Measurements from ENCODE around the gene KLK5. TPM values are rescaled to one million over a fixed set of nuclear protein-coding genes. Genes with fewer than 3 reads are reported as not detected.

Gene KLK5
- total and polyA plus RNA-seq, 4 donors = not detected

DNA sequence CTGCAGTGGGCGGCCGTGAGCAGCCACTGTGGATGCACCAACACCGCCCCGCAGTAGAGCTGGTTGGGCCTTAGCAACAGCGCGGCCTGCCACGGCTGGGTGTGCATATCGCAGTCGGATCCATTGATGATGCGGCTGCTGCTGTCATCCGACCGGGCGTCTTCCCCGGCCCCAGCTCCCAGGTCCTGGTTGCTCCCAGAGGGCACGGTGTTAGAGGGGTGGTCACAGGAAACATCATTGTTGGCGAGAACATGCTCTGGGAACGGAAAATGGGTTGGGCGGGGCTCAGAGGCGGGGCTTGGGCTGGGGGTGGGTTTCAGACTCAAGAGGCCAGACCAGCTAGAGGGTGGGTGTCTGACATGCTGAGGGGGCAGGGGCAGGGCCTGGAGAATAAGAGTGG lies 3.0 kb downstream of the KLK5 start:
- Histone ChIP-seq H3K9ac (ENCODE audit: low read depth in 1 of 2, low read length in 2 of 2) (no peak overlapping the region), H3K27ac (ENCODE audit: low read depth in 1 of 2, low read length in 2 of 2) (no peak overlapping the region), H3K4me1 (ENCODE audit: control insufficient read depth in 4 of 4, insufficient read depth in 4 of 4, low read length in 3 of 4) (no peaks in the 10 kb centered on the region), H3K36me3 (ENCODE audit: control insufficient read depth in 4 of 4, insufficient read depth in 3 of 4, low read depth in 1 of 4, low read length in 3 of 4) (no peaks in the 10 kb centered on the region), H3K4me3 (ENCODE audit: low read depth in 1 of 3, low read length in 3 of 3) (no peak overlapping the region), H3K27me3 (ENCODE audit: control insufficient read depth in 4 of 4, insufficient read depth in 4 of 4, low read length in 3 of 4) (peaks cover 0 to 7% (median 1%) of the 10 kb centered on the region in 4 donors), H3K9me3 (ENCODE audit: control insufficient read depth in 4 of 4, low read length in 3 of 4) (no peaks in the 10 kb centered on the region)
- WGBS = 68% methylated on average over 19 of the region's 19 CpGs
- DNase-seq (ENCODE audit: low spot score) = no peak
- TF ChIP-seq GABPA (IDR thresholded peaks at IDR 0.05 in 1 of 2, conservative IDR thresholded peaks at IDR 0.05 in 1 of 2) = no peak
- TF ChIP-seq FOXA1 (IDR thresholded peaks at IDR 0.05) = no peak
- no peak for TF ChIP-seq TAF1 (conservative IDR thresholded peaks at IDR 0.05)
- TF ChIP-seq YY1 (IDR thresholded peaks at IDR 0.05) = no peak
- TF ChIP-seq, protein P1, sequence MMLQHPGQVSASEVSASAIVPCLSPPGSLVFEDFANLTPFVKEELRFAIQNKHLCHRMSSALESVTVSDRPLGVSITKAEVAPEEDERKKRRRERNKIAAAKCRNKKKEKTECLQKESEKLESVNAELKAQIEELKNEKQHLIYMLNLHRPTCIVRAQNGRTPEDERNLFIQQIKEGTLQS (IDR thresholded peaks at IDR 0.05) = no peak
- TF ChIP-seq RXRA (IDR thresholded peaks at IDR 0.05) = no peak
- TF ChIP-seq FOXA2 (IDR thresholded peaks at IDR 0.05) = no peak
- TF ChIP-seq, protein P2, sequence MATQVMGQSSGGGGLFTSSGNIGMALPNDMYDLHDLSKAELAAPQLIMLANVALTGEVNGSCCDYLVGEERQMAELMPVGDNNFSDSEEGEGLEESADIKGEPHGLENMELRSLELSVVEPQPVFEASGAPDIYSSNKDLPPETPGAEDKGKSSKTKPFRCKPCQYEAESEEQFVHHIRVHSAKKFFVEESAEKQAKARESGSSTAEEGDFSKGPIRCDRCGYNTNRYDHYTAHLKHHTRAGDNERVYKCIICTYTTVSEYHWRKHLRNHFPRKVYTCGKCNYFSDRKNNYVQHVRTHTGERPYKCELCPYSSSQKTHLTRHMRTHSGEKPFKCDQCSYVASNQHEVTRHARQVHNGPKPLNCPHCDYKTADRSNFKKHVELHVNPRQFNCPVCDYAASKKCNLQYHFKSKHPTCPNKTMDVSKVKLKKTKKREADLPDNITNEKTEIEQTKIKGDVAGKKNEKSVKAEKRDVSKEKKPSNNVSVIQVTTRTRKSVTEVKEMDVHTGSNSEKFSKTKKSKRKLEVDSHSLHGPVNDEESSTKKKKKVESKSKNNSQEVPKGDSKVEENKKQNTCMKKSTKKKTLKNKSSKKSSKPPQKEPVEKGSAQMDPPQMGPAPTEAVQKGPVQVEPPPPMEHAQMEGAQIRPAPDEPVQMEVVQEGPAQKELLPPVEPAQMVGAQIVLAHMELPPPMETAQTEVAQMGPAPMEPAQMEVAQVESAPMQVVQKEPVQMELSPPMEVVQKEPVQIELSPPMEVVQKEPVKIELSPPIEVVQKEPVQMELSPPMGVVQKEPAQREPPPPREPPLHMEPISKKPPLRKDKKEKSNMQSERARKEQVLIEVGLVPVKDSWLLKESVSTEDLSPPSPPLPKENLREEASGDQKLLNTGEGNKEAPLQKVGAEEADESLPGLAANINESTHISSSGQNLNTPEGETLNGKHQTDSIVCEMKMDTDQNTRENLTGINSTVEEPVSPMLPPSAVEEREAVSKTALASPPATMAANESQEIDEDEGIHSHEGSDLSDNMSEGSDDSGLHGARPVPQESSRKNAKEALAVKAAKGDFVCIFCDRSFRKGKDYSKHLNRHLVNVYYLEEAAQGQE (IDR thresholded peaks at IDR 0.05) = no peak
- no peak for TF ChIP-seq HNF4G (IDR thresholded peaks at IDR 0.05)
- no peak for TF ChIP-seq HNF4A (conservative IDR thresholded peaks at IDR 0.05)
- no peak for TF ChIP-seq RAD21 (IDR thresholded peaks at IDR 0.05)

DNA sequence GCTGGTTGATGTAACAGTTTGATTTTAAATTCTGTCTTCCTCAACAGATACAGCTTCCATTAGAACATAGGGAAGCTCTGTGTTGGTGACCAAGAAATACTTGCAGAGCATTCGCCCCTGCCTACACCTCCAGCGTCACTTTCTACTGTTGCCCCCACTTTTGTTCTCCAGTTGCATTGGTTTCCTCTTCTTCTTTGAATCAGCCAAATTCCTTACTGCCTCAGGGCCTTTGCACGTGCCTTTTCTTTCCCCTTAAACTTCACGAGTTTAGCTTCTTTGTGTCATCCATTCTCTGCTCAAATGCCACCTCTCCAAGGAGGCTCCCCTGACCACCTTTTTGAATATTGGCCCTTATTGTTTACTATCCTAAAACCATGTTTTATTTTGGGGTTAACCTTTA lies 5.7 kb downstream of the KLK5 start:
- no peak overlapping the region for H3K27ac ChIP-seq (ENCODE audit: low read depth in 1 of 2, low read length in 2 of 2)
- 65% methylated on average over 4 of the region's 4 CpGs for WGBS
- no peaks in the 10 kb centered on the region for H3K9me3 ChIP-seq (ENCODE audit: control insufficient read depth in 4 of 4, low read length in 3 of 4)
- no peak for TF ChIP-seq FOXA1 (IDR thresholded peaks at IDR 0.05)
- H3K27me3 ChIP-seq (ENCODE audit: control insufficient read depth in 4 of 4, insufficient read depth in 4 of 4, low read length in 3 of 4) = peaks cover 0 to 4% (median 1%) of the 10 kb centered on the region in 4 donors
- no peak for DNase-seq (ENCODE audit: low spot score)
- no peaks in the 10 kb centered on the region for H3K36me3 ChIP-seq (ENCODE audit: control insufficient read depth in 4 of 4, insufficient read depth in 3 of 4, low read depth in 1 of 4, low read length in 3 of 4)
- H3K9ac ChIP-seq (ENCODE audit: low read depth in 1 of 2, low read length in 2 of 2) = no peak overlapping the region
- H3K4me3 ChIP-seq (ENCODE audit: low read depth in 1 of 3, low read length in 3 of 3) = no peak overlapping the region
- no peaks in the 10 kb centered on the region for H3K4me1 ChIP-seq (ENCODE audit: control insufficient read depth in 4 of 4, insufficient read depth in 4 of 4, low read length in 3 of 4)

DNA sequence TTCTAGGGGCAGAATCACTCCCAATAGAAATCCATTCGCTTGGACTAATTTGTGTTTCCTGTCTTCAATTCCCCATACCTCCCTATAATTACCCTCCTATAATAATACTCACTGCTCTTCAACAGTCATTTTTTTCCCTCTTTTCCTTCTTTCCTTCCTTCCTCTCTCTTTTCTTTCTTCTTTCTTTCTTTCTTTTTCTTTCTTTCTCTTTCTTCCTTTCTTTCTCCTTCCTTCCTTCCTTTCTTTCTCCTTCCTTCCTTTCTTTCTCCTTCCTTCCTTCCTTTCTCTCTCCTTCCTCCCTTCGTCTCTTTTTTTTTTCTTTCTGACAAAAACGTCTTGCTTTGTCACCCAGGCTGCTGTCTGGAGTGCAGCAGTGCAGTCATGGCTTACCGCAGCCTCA lies 8.0 kb downstream of the KLK5 start:
- TF ChIP-seq GABPA (IDR thresholded peaks at IDR 0.05 in 1 of 2, conservative IDR thresholded peaks at IDR 0.05 in 1 of 2) (no peak), RXRA (IDR thresholded peaks at IDR 0.05) (no peak), YY1 (IDR thresholded peaks at IDR 0.05) (no peak), RAD21 (IDR thresholded peaks at IDR 0.05) (no peak), NR2F2 (IDR thresholded peaks at IDR 0.05) (no peak), JUND (IDR thresholded peaks at IDR 0.05) (no peak), SP1 (IDR thresholded peaks at IDR 0.05) (no peak), HNF4G (IDR thresholded peaks at IDR 0.05) (no peak)
- TF ChIP-seq, protein P3, sequence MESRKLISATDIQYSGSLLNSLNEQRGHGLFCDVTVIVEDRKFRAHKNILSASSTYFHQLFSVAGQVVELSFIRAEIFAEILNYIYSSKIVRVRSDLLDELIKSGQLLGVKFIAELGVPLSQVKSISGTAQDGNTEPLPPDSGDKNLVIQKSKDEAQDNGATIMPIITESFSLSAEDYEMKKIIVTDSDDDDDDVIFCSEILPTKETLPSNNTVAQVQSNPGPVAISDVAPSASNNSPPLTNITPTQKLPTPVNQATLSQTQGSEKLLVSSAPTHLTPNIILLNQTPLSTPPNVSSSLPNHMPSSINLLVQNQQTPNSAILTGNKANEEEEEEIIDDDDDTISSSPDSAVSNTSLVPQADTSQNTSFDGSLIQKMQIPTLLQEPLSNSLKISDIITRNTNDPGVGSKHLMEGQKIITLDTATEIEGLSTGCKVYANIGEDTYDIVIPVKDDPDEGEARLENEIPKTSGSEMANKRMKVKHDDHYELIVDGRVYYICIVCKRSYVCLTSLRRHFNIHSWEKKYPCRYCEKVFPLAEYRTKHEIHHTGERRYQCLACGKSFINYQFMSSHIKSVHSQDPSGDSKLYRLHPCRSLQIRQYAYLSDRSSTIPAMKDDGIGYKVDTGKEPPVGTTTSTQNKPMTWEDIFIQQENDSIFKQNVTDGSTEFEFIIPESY (IDR thresholded peaks at IDR 0.05) = no peak
- TF ChIP-seq, protein P2 (IDR thresholded peaks at IDR 0.05) = no peak
- TF ChIP-seq, protein P4, sequence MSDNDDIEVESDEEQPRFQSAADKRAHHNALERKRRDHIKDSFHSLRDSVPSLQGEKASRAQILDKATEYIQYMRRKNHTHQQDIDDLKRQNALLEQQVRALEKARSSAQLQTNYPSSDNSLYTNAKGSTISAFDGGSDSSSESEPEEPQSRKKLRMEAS (IDR thresholded peaks at IDR 0.05) = no peak
- H3K4me3 ChIP-seq (ENCODE audit: low read depth in 1 of 3, low read length in 3 of 3) = no peak overlapping the region
- no peak overlapping the region for H3K9ac ChIP-seq (ENCODE audit: low read depth in 1 of 2, low read length in 2 of 2)
- no peaks in the 10 kb centered on the region for H3K4me1 ChIP-seq (ENCODE audit: control insufficient read depth in 4 of 4, insufficient read depth in 4 of 4, low read length in 3 of 4)
- 59% methylated on average over 4 of the region's 4 CpGs for whole genome bisulfite sequencing
- H3K27ac ChIP-seq (ENCODE audit: low read depth in 1 of 2, low read length in 2 of 2) = no peak overlapping the region
- H3K36me3 ChIP-seq (ENCODE audit: control insufficient read depth in 4 of 4, insufficient read depth in 3 of 4, low read depth in 1 of 4, low read length in 3 of 4) = no peaks in the 10 kb centered on the region
- no peak for DNase-seq (ENCODE audit: low spot score)
- H3K9me3 ChIP-seq (ENCODE audit: control insufficient read depth in 4 of 4, low read length in 3 of 4) = peaks cover 0 to 2% (median under 1%) of the 10 kb centered on the region in 4 donors
- H3K27me3 ChIP-seq (ENCODE audit: control insufficient read depth in 4 of 4, insufficient read depth in 4 of 4, low read length in 3 of 4) = peaks cover 0 to 4% (median 0%) of the 10 kb centered on the region in 4 donors

Data from liver (tissue), 9 donors.